ENCODE data around the gene AOPEP. TPM values are rescaled to one million over a fixed set of nuclear protein-coding genes. Genes with fewer than 3 reads are reported as not detected.

AOPEP gene
- total and polyA plus RNA-seq, 9 of the 15 experiments (the other 6 are each of a cell fraction or from before 2014, with no cell fraction given), result 4.5 to 19.3 (median 13.5) TPM

GRCh38 chr9:94995048-94995693, 268.7 kb downstream of the AOPEP start:
- no peaks in the 10 kb centered on the region for H3K27me3 ChIP-seq (ENCODE audit: control insufficient read depth in 2 of 2, insufficient read depth in 2 of 2, low read length in 2 of 2)
- H3K4me3 ChIP-seq, result no peak overlapping the region
- H3K9me1 ChIP-seq (ENCODE audit: control insufficient read depth, insufficient read depth, low read length), result no peaks in the 10 kb centered on the region
- ChIA-PET CTCF (ENCODE audit: low intra/inter-chr PET ratio) (no interaction called here), POLR2A (interaction anchor here (0.9 to 1.0 kb wide), 2 partner anchors 12 to 199 kb away, joined by 3 to 4 read pairs; no protein-coding TSS in a partner anchor)
- in situ Hi-C loops (cut with MboI), result no loop called here
- H3K4me1 ChIP-seq (replicated peaks in 1 of 2; ENCODE audit: control insufficient read depth in 2 of 2, insufficient read depth in 2 of 2, low read length in 2 of 2), result no peaks in the 10 kb centered on the region
- intact Hi-C loops (cut with micrococcal nuclease), result no loop called here
- WGBS (ENCODE audit: insufficient coverage, low coverage, missing lambda C conversion rate), result 53% methylated on average over 3 of the region's 3 CpGs
- H3K79me2 ChIP-seq (ENCODE audit: control insufficient read depth, insufficient read depth, low read length), result no peaks in the 10 kb centered on the region
- TF ChIP-seq MAX (CRISPR knock-in tag; IDR thresholded peaks at IDR 0.05), result no peak
- no peak for TF ChIP-seq ZNF655 (CRISPR knock-in tag; IDR thresholded peaks at IDR 0.05)
- H4K20me1 ChIP-seq (replicated peaks; ENCODE audit: control insufficient read depth, insufficient read depth, low read length), result no peaks in the 10 kb centered on the region
- no peak overlapping the region for H3K27ac ChIP-seq (ENCODE audit: extremely low read depth, low read depth, low read length)
- no peak for FAIRE-seq
- no peak for DNase-seq (ENCODE audit: extremely low read depth in 1 of 4, low spot score in 3 of 4)
- no peak overlapping the region for H3K9ac ChIP-seq (ENCODE audit: insufficient read depth in 1 of 2, low read depth in 2 of 2, low read length in 2 of 2)
- BruUV-seq (replicated peaks), result no TSS peak
- no peak for ATAC-seq
- no peaks in the 10 kb centered on the region for H3K9me3 ChIP-seq (replicated peaks; ENCODE audit: control insufficient read depth, insufficient read depth, low read depth, low read length)
- no peaks in the 10 kb centered on the region for H3K36me3 ChIP-seq (ENCODE audit: control insufficient read depth, insufficient read depth, low read length)
- H2AFZ ChIP-seq (ENCODE audit: low read depth, low read length), result no peak overlapping the region
- no peak overlapping the region for H3K4me2 ChIP-seq (ENCODE audit: insufficient read depth, low read length)

GRCh38 chr9:94996641-94997040, 270.1 kb downstream of the AOPEP start:
- TF ChIP-seq BCOR (IDR thresholded peaks at IDR 0.05), result no peak
- no peak for TF ChIP-seq CBFB (CRISPR knock-in tag; IDR thresholded peaks at IDR 0.05)
- TF ChIP-seq LEF1 (IDR thresholded peaks at IDR 0.05), result no peak
- no peak for TF ChIP-seq PTBP1 (IDR thresholded peaks at IDR 0.05; ENCODE audit: low read depth, low read length)
- TF ChIP-seq RBM22 (IDR thresholded peaks at IDR 0.05; ENCODE audit: low read depth, low read length, poor library complexity, severe bottlenecking), result no peak
- TF ChIP-seq TAL1 (IDR thresholded peaks at IDR 0.05), result no peak
- no peak overlapping the region for H3K9ac ChIP-seq (ENCODE audit: insufficient read depth in 1 of 2, low read depth in 2 of 2, low read length in 2 of 2)
- no TSS peak for BruUV-seq (replicated peaks)
- H3K9me3 ChIP-seq (replicated peaks; ENCODE audit: control insufficient read depth, insufficient read depth, low read depth, low read length), result no peaks in the 10 kb centered on the region
- ChIA-PET CTCF (ENCODE audit: low intra/inter-chr PET ratio) (no interaction called here), POLR2A (no interaction called here)
- H3K4me2 ChIP-seq (ENCODE audit: insufficient read depth, low read length), result no peak overlapping the region
- H2AFZ ChIP-seq (ENCODE audit: low read depth, low read length), result no peak overlapping the region
- no peaks in the 10 kb centered on the region for H3K36me3 ChIP-seq (ENCODE audit: control insufficient read depth, insufficient read depth, low read length)
- WGBS (ENCODE audit: insufficient coverage, low coverage, missing lambda C conversion rate), result 38% methylated on average over 1 of the region's 1 CpG
- no peaks in the 10 kb centered on the region for H3K27me3 ChIP-seq (ENCODE audit: control insufficient read depth in 2 of 2, insufficient read depth in 2 of 2, low read length in 2 of 2)
- intact Hi-C loops (cut with micrococcal nuclease) (no loop called here), in situ Hi-C loops (cut with MboI) (no loop called here)
- no peaks in the 10 kb centered on the region for H4K20me1 ChIP-seq (replicated peaks; ENCODE audit: control insufficient read depth, insufficient read depth, low read length)
- no peak for ATAC-seq
- H3K79me2 ChIP-seq (ENCODE audit: control insufficient read depth, insufficient read depth, low read length), result no peaks in the 10 kb centered on the region
- no peaks in the 10 kb centered on the region for H3K4me1 ChIP-seq (replicated peaks in 1 of 2; ENCODE audit: control insufficient read depth in 2 of 2, insufficient read depth in 2 of 2, low read length in 2 of 2)
- H3K9me1 ChIP-seq (ENCODE audit: control insufficient read depth, insufficient read depth, low read length), result no peaks in the 10 kb centered on the region
- no peak for DNase-seq (ENCODE audit: extremely low read depth in 1 of 4, low spot score in 3 of 4)
- H3K4me3 ChIP-seq, result no peak overlapping the region
- no peak for FAIRE-seq
- no peak overlapping the region for H3K27ac ChIP-seq (ENCODE audit: extremely low read depth, low read depth, low read length)

Measured in K562 (cell line).